HEK293 (cell line): ENCODE data around the gene CPEB3.

Source experiments
- CTCF ChIA-PET: fragments of 350-600 bp; formaldehyde crosslinking; extraction: SDS; loops from one replicate; lab custom pipeline; 2021; ENCODE audit warnings: antibody characterized with exemption; lab: Yijun Ruan, JAX
- POLR2A ChIA-PET: fragments of 300-600 bp; formaldehyde crosslinking; extraction: SDS; loops from one replicate; lab custom pipeline; 2020; ENCODE audit warnings: antibody characterized with exemption, inconsistent platforms; lab: Yijun Ruan, JAX
- H3K27ac ChIP-seq: fragments of 200-500 bp; sonication (Bioruptor generic); 2 replicates; pipeline ENCODE4 v1.5.1; 2014; ENCODE audit warnings: low read depth, low read length, control low read depth, inconsistent platforms; ENCODE audit errors: extremely low read depth
- H3K36me3 ChIP-seq, 2 experiments: fragments of 200-500 bp in 1 of 2; sonication (Bioruptor generic) in 1 of 2; 1 replicate in 1 of 2; 2 replicates in 1 of 2; pipeline ENCODE4 v1.5.1; 2014 to 2017; ENCODE audit warnings: inconsistent platforms in 2 of 2, low read length in 2 of 2; ENCODE audit not compliant: control insufficient read depth in 2 of 2, insufficient read depth in 1 of 2
- H3K4me1 ChIP-seq: fragments of 200-500 bp; sonication (Bioruptor generic); 2 replicates; pipeline ENCODE4 v1.5.1; 2014; ENCODE audit warnings: mild to moderate bottlenecking, low read length, inconsistent platforms; ENCODE audit not compliant: control insufficient read depth, insufficient read depth
- H3K4me3 ChIP-seq: 2 replicates; pipeline ENCODE4 v1.5.1; 2011; ENCODE audit warnings: low read depth, mild to moderate bottlenecking, control low read depth, low read length, moderate library complexity
- H3K9me3 ChIP-seq: fragments of 200-500 bp; sonication (Bioruptor generic); 2 replicates; pipeline ENCODE4 v1.5.1; 2014; ENCODE audit warnings: low read depth, low read length, inconsistent platforms; ENCODE audit not compliant: control insufficient read depth, insufficient read depth
- ATF2 ChIP-seq: fragments of 450-650 bp; formaldehyde crosslinking; IDR thresholded peaks from 2 replicates; pipeline ENCODE4 v1.5.1; 2016; ENCODE audit warnings: missing biosample characterization, missing genetic modification characterization, low read depth
- HOXA7 ChIP-seq: sonication (generic); formaldehyde crosslinking; IDR thresholded peaks from 2 replicates; pipeline ENCODE4 v1.8.1; 2022; ENCODE audit warnings: missing genetic modification reagents, borderline replicate concordance
- HOXC10 ChIP-seq: sonication (generic); formaldehyde crosslinking; IDR thresholded peaks from 2 replicates; pipeline ENCODE4 v1.8.1; 2023; ENCODE audit warnings: mild to moderate bottlenecking, missing genetic modification reagents
- KLF16 ChIP-seq: fragments of 450-650 bp; formaldehyde crosslinking; IDR thresholded peaks from 2 replicates; pipeline ENCODE4 v1.5.1; 2017; ENCODE audit warnings: missing biosample characterization, missing genetic modification characterization
- PATZ1 ChIP-seq: fragments of 450-650 bp; formaldehyde crosslinking; IDR thresholded peaks from 2 replicates; pipeline ENCODE4 v1.5.1; 2016; ENCODE audit warnings: missing biosample characterization, missing genetic modification characterization
- PRDM1 ChIP-seq: fragments of 450-650 bp; formaldehyde crosslinking; IDR thresholded peaks from 2 replicates; pipeline ENCODE4; 2016; ENCODE audit warnings: missing biosample characterization, missing genetic modification characterization
- SCRT2 ChIP-seq: fragments of 450-650 bp; formaldehyde crosslinking; IDR thresholded peaks from 2 replicates; pipeline ENCODE4 v1.5.1; 2016; ENCODE audit warnings: missing biosample characterization, missing genetic modification characterization
- ZBTB11 ChIP-seq: fragments of 450-650 bp; formaldehyde crosslinking; conservative IDR thresholded peaks from 2 replicates; pipeline ENCODE4 v1.5.1; 2016; ENCODE audit warnings: low read depth, missing biosample characterization, missing genetic modification characterization
- ZNF239 ChIP-seq: fragments of 450-650 bp; formaldehyde crosslinking; IDR thresholded peaks from 2 replicates; pipeline ENCODE4 v1.5.1; 2016; ENCODE audit warnings: missing biosample characterization, missing genetic modification characterization
- ZNF26 ChIP-seq: fragments of 450-650 bp; formaldehyde crosslinking; IDR thresholded peaks from 2 replicates; pipeline ENCODE4 v1.5.1; 2016; ENCODE audit warnings: missing biosample characterization, missing genetic modification characterization
- ZNF350 ChIP-seq: fragments of 450-650 bp; formaldehyde crosslinking; IDR thresholded peaks from 2 replicates; pipeline ENCODE4 v1.5.0; 2017; ENCODE audit warnings: missing biosample characterization, mild to moderate bottlenecking, missing genetic modification characterization
- ZNF366 ChIP-seq: fragments of 450-650 bp; formaldehyde crosslinking; conservative IDR thresholded peaks from 2 replicates; pipeline ENCODE4 v1.5.1; 2016; ENCODE audit warnings: missing biosample characterization, missing genetic modification characterization
- ZNF416 ChIP-seq: fragments of 450-650 bp; formaldehyde crosslinking; IDR thresholded peaks from 2 replicates; pipeline ENCODE4 v1.5.1; 2016; ENCODE audit warnings: missing biosample characterization, missing genetic modification characterization
- ZNF426 ChIP-seq: fragments of 450-650 bp; formaldehyde crosslinking; IDR thresholded peaks from 2 replicates; pipeline ENCODE4 v1.5.1; 2017; ENCODE audit warnings: missing biosample characterization, missing genetic modification characterization, mild to moderate bottlenecking, inconsistent platforms, moderate library complexity
- ZNF449 ChIP-seq: fragments of 450-650 bp; formaldehyde crosslinking; IDR thresholded peaks from 2 replicates; pipeline ENCODE4 v1.5.1; 2017; ENCODE audit warnings: missing biosample characterization, mild to moderate bottlenecking, missing genetic modification characterization, moderate library complexity
- ZNF529 ChIP-seq: fragments of 450-650 bp; formaldehyde crosslinking; IDR thresholded peaks from 2 replicates; pipeline ENCODE4 v1.5.1; 2017; ENCODE audit warnings: missing genetic modification characterization, missing biosample characterization; ENCODE audit not compliant: insufficient replicate concordance
- ZNF530 ChIP-seq: fragments of 450-650 bp; formaldehyde crosslinking; IDR thresholded peaks from 2 replicates; pipeline ENCODE4 v1.5.1; 2016; ENCODE audit warnings: low read depth, missing biosample characterization, missing genetic modification characterization
- ZNF585B ChIP-seq: fragments of 450-650 bp; formaldehyde crosslinking; IDR thresholded peaks from 2 replicates; pipeline ENCODE4 v1.5.1; 2016; ENCODE audit warnings: missing biosample characterization, missing genetic modification characterization
- ZNF654 ChIP-seq: fragments of 450-650 bp; formaldehyde crosslinking; IDR thresholded peaks from 2 replicates; pipeline ENCODE4 v1.5.1; 2016; ENCODE audit warnings: low read depth, missing biosample characterization, missing genetic modification characterization
- ZNF785 ChIP-seq: fragments of 450-650 bp; formaldehyde crosslinking; IDR thresholded peaks from 2 replicates; pipeline ENCODE4 v1.5.1; 2016; ENCODE audit warnings: missing biosample characterization, missing genetic modification characterization

Gene CPEB3

GRCh38 chr10:92110039-92110794 lies 180.7 kb downstream of the CPEB3 start:
- no peaks in the 10 kb centered on the region for H3K9me3 ChIP-seq
- no peak overlapping the region for H3K27ac ChIP-seq
- TF ChIP-seq ZNF416: no peak
- no peak for TF ChIP-seq HOXC10 (CRISPR knock-in tag)
- no peak for TF ChIP-seq ZNF449 (tag by site-specific recombination)
- TF ChIP-seq ZNF366 (tag by site-specific recombination): no peak
- TF ChIP-seq ZNF26 (tag by site-specific recombination): no peak
- no peak for TF ChIP-seq SCRT2
- no peaks in the 10 kb centered on the region for H3K4me1 ChIP-seq
- H3K4me3 ChIP-seq: no peak overlapping the region
- ChIA-PET POLR2A (interaction anchor here (0.6 kb wide), 1 partner anchor 1297 kb away, joined by 5 read pairs; no protein-coding TSS in a partner anchor), CTCF (interaction anchor here (0.6 to 1.1 kb wide), 2 partner anchors 9 to 35 kb away, joined by 3 read pairs; no protein-coding TSS in a partner anchor)
- peaks cover 0 to 3% of the 10 kb centered on the region in 2 experiments; a peak in 1 of 3 replicates for H3K36me3 ChIP-seq

- Histone ChIP-seq H3K36me3 (peaks cover 0 to 3% of the 10 kb centered on the region in 2 experiments; a peak in 1 of 3 replicates), H3K27ac (no peak overlapping the region), H3K4me1 (no peaks in the 10 kb centered on the region), H3K9me3 (no peaks in the 10 kb centered on the region), H3K4me3 (no peak overlapping the region)
- TF ChIP-seq ZNF654 (tag by site-specific recombination): no peak
- TF ChIP-seq PATZ1 (tag by site-specific recombination): no peak
- no peak for TF ChIP-seq ZNF530
- TF ChIP-seq PRDM1 (tag by site-specific recombination): no peak
- no peak for TF ChIP-seq ZNF529 (tag by site-specific recombination)
- no peak for TF ChIP-seq KLF16 (tag by site-specific recombination)
- TF ChIP-seq ZNF350: no peak
- TF ChIP-seq ZNF785 (tag by site-specific recombination): no peak
- TF ChIP-seq HOXA7 (CRISPR knock-in tag): no peak
- ChIA-PET CTCF (no interaction called here), POLR2A (interaction anchor here (0.6 kb wide), 1 partner anchor 191 kb away, joined by 7 read pairs; no protein-coding TSS in a partner anchor)
These were observed 182.1 kb downstream of the CPEB3 start for GRCh38 chr10:92108747-92109146.

GRCh38 chr10:92108120-92108519 lies 182.8 kb downstream of the CPEB3 start:
- Histone ChIP-seq H3K4me1 (no peaks in the 10 kb centered on the region), H3K27ac (no peak overlapping the region), H3K4me3 (no peak overlapping the region), H3K36me3 (peaks cover 0 to 3% of the 10 kb centered on the region in 2 experiments; a peak in 1 of 3 replicates), H3K9me3 (no peaks in the 10 kb centered on the region)
- CTCF ChIA-PET: no interaction called here
- POLR2A ChIA-PET: no interaction called here
- TF ChIP-seq ZNF426 (tag by site-specific recombination): no peak
- no peak for TF ChIP-seq ZNF239 (tag by site-specific recombination)
- no peak for TF ChIP-seq ZNF585B (tag by site-specific recombination)
- TF ChIP-seq ZBTB11 (tag by site-specific recombination): no peak
- no peak for TF ChIP-seq ATF2
